ENCODE data around the gene ZCCHC18. TPM values are rescaled to one million over a fixed set of nuclear protein-coding genes. Genes with fewer than 3 reads are reported as not detected.
"Not testable (repeated sequence)": the region's sequence is repeated elsewhere in the genome, so short reads cannot be mapped to it uniquely, and the experiment has no call there.

Gene ZCCHC18
- total RNA-seq = 1 to 10 TPM; 1.0 to 2.0 (median 1.5) TPM

DNA sequence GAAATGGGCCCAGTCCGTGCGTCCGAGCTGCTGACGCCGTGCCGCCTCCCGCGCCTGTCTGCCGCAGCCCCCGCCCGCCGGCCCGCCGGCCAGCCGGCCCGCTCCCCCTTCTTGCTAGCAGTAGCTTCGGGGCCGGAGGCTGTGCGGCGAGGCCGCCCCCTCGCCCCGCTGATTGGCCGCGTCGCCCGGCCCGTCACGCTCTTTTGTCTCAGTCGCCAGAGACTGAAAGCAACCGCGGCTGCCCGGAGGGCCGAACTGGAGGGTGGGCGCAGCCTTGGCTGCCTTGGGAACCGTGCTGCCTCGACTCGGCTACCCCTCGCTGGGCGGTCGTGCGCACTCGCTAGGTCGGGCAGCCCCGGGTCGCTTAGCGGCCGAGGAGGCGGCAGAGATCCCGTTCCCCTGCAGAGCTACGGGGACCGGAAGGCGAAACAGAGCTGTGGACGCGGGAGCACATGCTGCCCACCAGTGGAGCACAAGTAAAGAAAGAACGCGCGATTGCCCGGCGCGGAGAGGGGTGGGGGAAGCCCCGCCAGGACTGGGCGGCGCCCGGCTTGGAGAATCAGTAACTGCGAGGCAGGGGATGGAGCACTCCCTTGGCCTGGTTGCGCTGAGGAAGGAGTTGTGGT lies at the start of gene ZCCHC18:
Gene ZCCHC18 (plus strand): TSS at position 198 of the 626 bp plus-strand sequence. CDS start 1,589 bp downstream, outside the sequence.
- Histone ChIP-seq H3K27me3 (no peaks in the 10 kb centered on the region), H3K27ac (peak within 1 kb of the TSS; percentile 60 to 87 (median 84)), H3K4me1 (peaks cover 0 to 14% (median 0%) of the 10 kb centered on the region in 3 donors), H3K36me3 (no peaks in the 10 kb centered on the region), H3K4me3 (peak within 1 kb of the TSS; percentile 60 to 62), H3K9me3 (no peaks in the 10 kb centered on the region)
- peak; percentile 84 for ATAC-seq
- no CpG with 5 or more reads among the region's 67 CpGs for WGBS, 2 donors (ENCODE audit: low coverage in 1 of 2)
- TF ChIP-seq EP300 (IDR thresholded peaks at IDR 0.05) (no peak), POLR2AphosphoS5 (IDR thresholded peaks at IDR 0.05) (no peak), POLR2A (IDR thresholded peaks at IDR 0.05) (no peak)
- TF ChIP-seq, protein P1, sequence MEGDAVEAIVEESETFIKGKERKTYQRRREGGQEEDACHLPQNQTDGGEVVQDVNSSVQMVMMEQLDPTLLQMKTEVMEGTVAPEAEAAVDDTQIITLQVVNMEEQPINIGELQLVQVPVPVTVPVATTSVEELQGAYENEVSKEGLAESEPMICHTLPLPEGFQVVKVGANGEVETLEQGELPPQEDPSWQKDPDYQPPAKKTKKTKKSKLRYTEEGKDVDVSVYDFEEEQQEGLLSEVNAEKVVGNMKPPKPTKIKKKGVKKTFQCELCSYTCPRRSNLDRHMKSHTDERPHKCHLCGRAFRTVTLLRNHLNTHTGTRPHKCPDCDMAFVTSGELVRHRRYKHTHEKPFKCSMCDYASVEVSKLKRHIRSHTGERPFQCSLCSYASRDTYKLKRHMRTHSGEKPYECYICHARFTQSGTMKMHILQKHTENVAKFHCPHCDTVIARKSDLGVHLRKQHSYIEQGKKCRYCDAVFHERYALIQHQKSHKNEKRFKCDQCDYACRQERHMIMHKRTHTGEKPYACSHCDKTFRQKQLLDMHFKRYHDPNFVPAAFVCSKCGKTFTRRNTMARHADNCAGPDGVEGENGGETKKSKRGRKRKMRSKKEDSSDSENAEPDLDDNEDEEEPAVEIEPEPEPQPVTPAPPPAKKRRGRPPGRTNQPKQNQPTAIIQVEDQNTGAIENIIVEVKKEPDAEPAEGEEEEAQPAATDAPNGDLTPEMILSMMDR (IDR thresholded peaks at IDR 0.05) = no peak

DNA sequence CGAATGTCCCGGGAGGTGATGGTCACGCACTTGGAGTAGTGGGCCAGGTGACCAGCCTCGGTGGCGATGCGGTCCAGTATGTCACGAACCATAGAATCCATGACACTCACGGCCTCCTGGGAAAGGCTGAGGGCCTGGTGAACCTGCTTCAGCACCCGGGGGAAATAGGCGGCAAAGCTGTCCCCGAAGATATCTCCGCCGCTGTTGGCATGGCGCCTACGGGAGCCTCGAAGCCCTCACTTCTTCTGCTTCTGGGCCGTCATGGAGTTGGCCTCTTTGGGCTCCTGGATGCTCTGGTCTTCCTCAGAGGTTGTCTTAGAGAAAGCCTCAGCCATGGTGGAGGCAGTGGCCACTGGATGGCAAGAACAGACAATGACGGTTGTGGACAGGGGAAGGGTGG lies 49.7 kb upstream of the ZCCHC18 start:
- ATAC-seq, H3K4me3 ChIP-seq, H3K4me1 ChIP-seq, H3K27me3 ChIP-seq, H3K9me3 ChIP-seq, H3K27ac ChIP-seq, H3K36me3 ChIP-seq: not testable (repeated sequence)
- WGBS, 2 donors (ENCODE audit: low coverage in 1 of 2) = no CpG with 5 or more reads among the region's 18 CpGs

DNA sequence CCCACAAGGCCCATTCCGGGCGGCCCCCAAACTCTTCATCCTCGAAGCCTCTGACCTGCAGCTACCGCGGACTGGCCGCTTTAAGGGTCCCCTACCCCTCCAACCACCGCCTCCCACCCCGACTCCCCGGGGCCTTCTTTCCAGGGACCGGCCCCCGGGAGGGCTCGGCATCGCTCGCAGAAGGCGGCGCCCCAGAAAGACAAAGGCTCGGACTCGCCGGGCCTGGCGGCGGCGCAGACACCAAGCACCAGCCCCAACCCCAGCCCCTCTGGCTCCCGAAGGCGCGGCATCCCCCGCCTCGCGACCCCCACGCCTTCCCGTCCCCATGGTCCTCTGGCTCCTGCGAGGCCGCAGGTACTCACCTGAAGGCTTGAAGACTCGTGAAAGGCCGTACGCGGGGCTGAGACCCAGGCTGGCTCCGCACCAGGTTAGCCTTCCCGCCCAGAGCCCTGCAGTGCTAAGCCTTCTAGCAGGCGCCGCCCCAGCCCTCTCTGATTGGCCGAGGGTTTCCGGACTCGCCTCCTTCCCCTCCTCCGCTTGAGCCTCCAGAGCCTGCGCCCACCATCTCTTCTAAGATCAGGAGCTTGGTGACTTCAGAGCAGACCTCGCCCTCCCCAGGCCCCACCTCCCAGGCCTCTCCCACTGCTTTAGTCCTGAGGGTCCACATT lies 36.4 kb upstream of the ZCCHC18 start, which contains the start of gene TMSB15C:
Gene TMSB15C (minus strand): TSS at position 459 of the 668 bp plus-strand sequence.
- not testable (repeated sequence) for H3K36me3 ChIP-seq
- ATAC-seq = peak; percentile 89

DNA sequence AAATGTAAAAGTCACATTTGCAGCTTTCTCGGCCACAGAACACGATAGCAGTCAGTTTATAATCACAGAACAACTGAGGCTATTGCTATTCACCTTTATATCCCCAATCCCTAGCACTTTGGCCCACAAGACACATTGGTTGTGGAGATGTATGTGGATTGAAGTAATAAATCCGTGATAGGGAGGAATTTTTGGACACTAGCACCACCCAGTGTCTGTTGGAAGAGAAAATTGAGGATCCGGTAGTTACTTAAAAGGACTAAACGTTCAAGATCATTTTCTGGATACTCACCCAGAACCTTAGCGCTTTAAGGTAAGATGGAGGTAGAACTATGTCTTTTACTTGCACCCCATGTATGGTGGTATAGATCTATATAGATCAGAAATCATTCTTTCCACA lies 34.5 kb upstream of the ZCCHC18 start:
- WGBS, 2 donors (ENCODE audit: low coverage in 1 of 2) = no CpG with 5 or more reads among the region's 6 CpGs
- H3K36me3 ChIP-seq, H3K4me1 ChIP-seq, H3K27me3 ChIP-seq, H3K27ac ChIP-seq, H3K9me3 ChIP-seq, ATAC-seq, H3K4me3 ChIP-seq: not testable (repeated sequence)

More for the DNA sequence above, 36.4 kb upstream of the ZCCHC18 start, which contains the start of gene TMSB15C:
- no CpG with 5 or more reads among the region's 46 CpGs for WGBS, 2 donors (ENCODE audit: low coverage in 1 of 2)
- H3K27ac ChIP-seq, H3K4me3 ChIP-seq, H3K4me1 ChIP-seq, H3K27me3 ChIP-seq, H3K9me3 ChIP-seq: not testable (repeated sequence)

DNA sequence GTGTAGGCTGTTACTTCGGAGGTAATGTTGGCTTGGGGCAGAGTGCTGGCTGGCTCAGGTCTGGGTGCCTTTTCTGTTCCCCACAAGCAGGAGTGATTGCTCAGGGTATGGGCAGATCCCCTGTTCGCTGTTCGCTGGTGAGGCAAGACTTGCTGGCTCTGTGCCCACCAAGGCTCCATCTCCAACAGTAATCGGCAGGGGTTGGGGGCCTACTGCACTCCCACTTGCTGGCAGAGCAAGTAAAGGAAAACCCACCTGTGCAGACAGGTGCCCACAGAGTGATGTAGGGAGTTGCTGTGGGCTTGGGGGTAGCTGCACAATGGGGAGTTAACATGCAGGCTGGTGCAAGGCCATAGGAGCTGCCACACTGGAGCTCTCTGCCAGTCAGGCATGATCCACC lies 28.3 kb upstream of the ZCCHC18 start:
- Histone ChIP-seq H3K4me1 (no peaks in the 10 kb centered on the region), H3K9me3 (no peaks in the 10 kb centered on the region), H3K27me3 (no peaks in the 10 kb centered on the region), H3K27ac (no peak overlapping the region), H3K4me3 (no peak overlapping the region), H3K36me3 (no peaks in the 10 kb centered on the region)
- no CpG with 5 or more reads among the region's 4 CpGs for WGBS, 2 donors (ENCODE audit: low coverage in 1 of 2)
- no peak for ATAC-seq
- TF ChIP-seq, protein P1 (IDR thresholded peaks at IDR 0.05) = no peak
- TF ChIP-seq EP300 (IDR thresholded peaks at IDR 0.05) (no peak), POLR2AphosphoS5 (IDR thresholded peaks at IDR 0.05) (no peak), POLR2A (IDR thresholded peaks at IDR 0.05) (no peak)

DNA sequence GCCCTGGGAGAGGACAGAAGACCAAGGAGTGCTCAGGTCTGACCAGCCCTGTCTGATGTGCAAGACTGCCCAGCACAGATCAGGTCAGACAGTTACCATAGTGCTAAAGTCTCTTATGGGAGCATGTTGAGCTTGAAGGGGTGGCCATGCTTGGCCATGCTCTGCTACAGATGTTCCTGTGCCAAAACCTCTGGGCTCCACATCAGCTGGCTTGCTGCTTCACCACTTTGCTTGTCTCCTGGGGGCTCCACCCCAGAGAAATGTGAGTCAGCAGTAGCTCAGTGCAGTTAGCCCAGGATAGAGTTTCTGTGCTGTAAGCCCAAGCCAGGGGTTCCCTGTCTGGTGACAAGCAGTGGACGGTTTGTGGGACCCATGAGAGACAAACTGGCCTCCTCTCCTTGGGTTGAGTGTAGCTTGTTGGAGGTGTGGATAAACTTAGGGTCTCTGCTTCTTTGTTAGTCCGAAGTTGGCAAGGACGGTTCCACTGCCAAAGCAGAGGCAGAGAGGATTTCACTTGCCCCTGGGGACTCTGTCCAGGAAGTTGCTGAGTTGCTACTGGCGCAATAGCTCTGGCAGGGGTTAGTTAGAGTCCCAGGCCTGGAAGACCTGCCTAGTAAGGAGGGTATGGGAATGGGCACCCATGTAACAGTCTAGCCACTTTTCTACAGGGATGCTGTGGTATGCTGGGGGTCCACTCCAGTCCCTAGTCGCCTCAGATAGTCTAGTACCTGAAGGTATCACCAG lies 27.6 kb upstream of the ZCCHC18 start:
- no peak overlapping the region for H3K4me3 ChIP-seq
- H3K27me3 ChIP-seq = no peaks in the 10 kb centered on the region
- no peaks in the 10 kb centered on the region for H3K4me1 ChIP-seq
- no peaks in the 10 kb centered on the region for H3K36me3 ChIP-seq
- no CpG with 5 or more reads among the region's 5 CpGs for WGBS, 2 donors (ENCODE audit: low coverage in 1 of 2)
- no peak for ATAC-seq
- no peak for TF ChIP-seq POLR2A (IDR thresholded peaks at IDR 0.05)
- TF ChIP-seq, protein P1 (IDR thresholded peaks at IDR 0.05) = no peak
- TF ChIP-seq EP300 (IDR thresholded peaks at IDR 0.05) = no peak
- no peak for TF ChIP-seq POLR2AphosphoS5 (IDR thresholded peaks at IDR 0.05)
- no peak overlapping the region for H3K27ac ChIP-seq
- H3K9me3 ChIP-seq = no peaks in the 10 kb centered on the region
